ENCODE data around the gene FXYD7. TPM values are rescaled to one million over a fixed set of nuclear protein-coding genes. Genes with fewer than 3 reads are reported as not detected.

The FXYD7 gene
- total RNA-seq, 1 experiment from 2014 or later = 0.71 TPM

- H3K9me2 ChIP-seq (ENCODE audit: insufficient read depth) = no peaks in the 10 kb centered on the region
- no TSS peak for BruUV-seq (replicated peaks)
- H3K36me3 ChIP-seq (ENCODE audit: control insufficient read depth in 1 of 2, insufficient read depth in 2 of 2, low read length in 2 of 2) = peaks cover 0 to 13% of the 10 kb centered on the region in 2 experiments; a peak in 2 of 4 replicates
- CTCF ChIA-PET = no interaction called here
- H3K9me3 ChIP-seq (ENCODE audit: control insufficient read depth in 1 of 2, insufficient read depth in 1 of 2, low read depth in 1 of 2, low read length in 2 of 2) = no peaks in the 10 kb centered on the region
- peak overlapping the region; percentile 6 for H3K4me2 ChIP-seq (ENCODE audit: low read length)
- intact Hi-C loops (cut with micrococcal nuclease) = no loop called here
- DNase-seq (ENCODE audit: low read depth, low spot score) (no peak), ATAC-seq (peak; percentile 39)
- no peak overlapping the region for H3K4me3 ChIP-seq (replicated peaks in 1 of 2; ENCODE audit: low read depth in 1 of 2, low read length in 2 of 2)
- RAD21 ChIA-PET (ENCODE audit: low non-redundant PET in 1 of 2, low total read pairs in 2 of 2, uncharacterized antibody in 2 of 2, unreplicated experiment in 2 of 2) = interaction anchor here in 1 of 2 experiments (0.7 kb wide), 1 partner anchor 14 kb away, joined by 3 read pairs; the partner anchor contains the start of gene FXYD5
- peaks cover 32 to 60% of the 10 kb centered on the region in 2 experiments for H3K4me1 ChIP-seq (ENCODE audit: control insufficient read depth in 1 of 2, insufficient read depth in 2 of 2, low read length in 2 of 2)
- H3K79me2 ChIP-seq (ENCODE audit: insufficient read depth, low read length) = no peaks in the 10 kb centered on the region
- TF ChIP-seq EZH2phosphoT487 (IDR thresholded peaks at IDR 0.05; ENCODE audit: borderline replicate concordance) (no peak), SRF (IDR thresholded peaks at IDR 0.05; ENCODE audit: low read depth) (no peak), CTCF (IDR thresholded peaks at IDR 0.05 in 2 of 3, conservative IDR thresholded peaks at IDR 0.05 in 1 of 3; ENCODE audit: borderline replicate concordance in 1 of 3, insufficient read depth in 1 of 3, low read depth in 2 of 3, low read length in 2 of 3) (0 out of 6 replicates have a peak, but pooled peaks of 1 of the 3 experiments have one; percentile 5), CBX3 (IDR thresholded peaks at IDR 0.05; ENCODE audit: low read depth) (no peak), ZNF274 (IDR thresholded peaks at IDR 0.05; ENCODE audit: low read depth, low read length) (no peak), EZH2 (IDR thresholded peaks at IDR 0.05) (no peak), ELF1 (IDR thresholded peaks at IDR 0.05; ENCODE audit: borderline replicate concordance, low read depth) (no peak), JUND (IDR thresholded peaks at IDR 0.05) (peak; percentile 49; the same call in 1 of the 2 replicates), ATF3 (IDR thresholded peaks at IDR 0.05) (no peak), FOSL1 (IDR thresholded peaks at IDR 0.05; ENCODE audit: low read depth) (no peak), ZFX (IDR thresholded peaks at IDR 0.05) (no peak), POLR2AphosphoS5 (IDR thresholded peaks at IDR 0.05; ENCODE audit: low read depth, low read length) (no peak), MAX (IDR thresholded peaks at IDR 0.05) (no peak), SP1 (IDR thresholded peaks at IDR 0.05; ENCODE audit: low read depth) (peak; percentile 38), RAD21 (IDR thresholded peaks at IDR 0.05; ENCODE audit: low read depth) (no peak)
- no peak overlapping the region for H3K9ac ChIP-seq (ENCODE audit: low read length)
- POLR2A ChIA-PET = interaction anchor here (1.2 kb wide), 1 partner anchor 9 kb away, joined by 3 read pairs; no protein-coding TSS in a partner anchor
- no peaks in the 10 kb centered on the region for H4K20me1 ChIP-seq (ENCODE audit: insufficient read depth)
- H3K27ac ChIP-seq (ENCODE audit: low read depth, low read length) = no peak overlapping the region
- no peaks in the 10 kb centered on the region for H3K27me3 ChIP-seq (ENCODE audit: insufficient read depth, low read length)
- H2AFZ ChIP-seq (ENCODE audit: low read depth, low read length, poor library complexity, severe bottlenecking) = no peak overlapping the region
Measured at GRCh38 chr19:35168196-35168595, 25.1 kb downstream of the FXYD7 start.

All from HCT116 (cell line).